ENCODE data around the gene UBASH3B. TPM values are rescaled to one million over a fixed set of nuclear protein-coding genes. Genes with fewer than 3 reads are reported as not detected.
A peak's percentile ranks its signal among the peaks of the same experiment; 100 is the strongest.

UBASH3B gene
- total and polyA plus RNA-seq, 2 donors (not counting 1 experiment from before 2014, with no cell fraction given): 13.1 to 44.4 TPM

DNA sequence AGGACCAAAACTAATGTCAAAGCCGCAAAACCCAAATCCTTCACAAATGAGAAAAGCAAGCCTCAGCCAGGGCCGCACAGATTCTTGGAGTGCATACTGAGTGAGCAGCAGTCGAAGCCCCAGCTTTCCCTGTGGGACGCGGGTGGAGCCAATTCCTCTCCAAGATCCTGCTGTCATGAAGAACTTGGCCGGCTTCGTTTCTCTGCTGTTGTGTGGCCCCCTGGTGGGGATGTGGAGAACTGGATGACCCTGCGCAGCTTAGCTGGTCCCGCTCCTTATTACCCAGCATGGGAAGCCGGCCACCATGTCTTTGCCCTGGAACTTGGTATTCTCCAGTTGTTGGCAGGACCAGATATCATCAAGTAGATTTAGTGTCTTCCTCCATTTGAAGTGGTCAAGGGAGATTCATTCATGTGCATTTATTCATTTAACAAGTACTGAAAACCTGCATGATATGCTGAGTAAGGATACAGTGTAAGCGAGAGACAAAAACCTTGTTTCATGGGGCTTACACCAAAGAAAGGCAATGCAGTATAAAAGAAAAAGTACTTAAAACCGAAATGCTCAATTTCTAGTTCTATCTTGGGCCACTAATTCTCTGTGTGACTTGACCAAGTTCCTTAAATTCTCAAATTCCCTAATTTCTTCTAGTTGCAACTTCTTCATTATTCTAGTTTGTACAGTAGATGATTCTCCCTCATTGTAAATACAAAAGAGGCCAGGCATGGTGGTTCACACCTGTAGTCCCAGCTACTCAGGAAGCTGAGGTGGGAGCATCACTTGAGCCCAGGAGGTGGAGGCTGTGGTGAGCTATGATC lies 126.1 kb downstream of the UBASH3B start:
- H4K20me1 ChIP-seq (ENCODE audit: control insufficient read depth, extremely low read depth, insufficient read depth, low read length): no peaks in the 10 kb centered on the region
- no peak overlapping the region for H3K4me3 ChIP-seq (replicated peaks in 1 of 4; ENCODE audit: control extremely low read depth in 1 of 4, insufficient read depth in 1 of 4, low read depth in 3 of 4, low read length in 4 of 4)
- peak overlapping the region; percentile 5 for H3K4me2 ChIP-seq (ENCODE audit: extremely low read depth, insufficient read depth, low read length)
- peak; percentile 88 to 93 for DNase-seq (ENCODE audit: low read depth in 2 of 2)
- no peaks in the 10 kb centered on the region for H3K27me3 ChIP-seq (ENCODE audit: control insufficient read depth, insufficient read depth, low read length)
- peaks cover 11% of the 10 kb centered on the region for H3K4me1 ChIP-seq (ENCODE audit: control insufficient read depth, extremely low read depth, insufficient read depth, low read length)
- TF ChIP-seq EZH2 (IDR thresholded peaks at IDR 0.05; ENCODE audit: low read length, missing control alignments): no peak
- TF ChIP-seq, protein P1, sequence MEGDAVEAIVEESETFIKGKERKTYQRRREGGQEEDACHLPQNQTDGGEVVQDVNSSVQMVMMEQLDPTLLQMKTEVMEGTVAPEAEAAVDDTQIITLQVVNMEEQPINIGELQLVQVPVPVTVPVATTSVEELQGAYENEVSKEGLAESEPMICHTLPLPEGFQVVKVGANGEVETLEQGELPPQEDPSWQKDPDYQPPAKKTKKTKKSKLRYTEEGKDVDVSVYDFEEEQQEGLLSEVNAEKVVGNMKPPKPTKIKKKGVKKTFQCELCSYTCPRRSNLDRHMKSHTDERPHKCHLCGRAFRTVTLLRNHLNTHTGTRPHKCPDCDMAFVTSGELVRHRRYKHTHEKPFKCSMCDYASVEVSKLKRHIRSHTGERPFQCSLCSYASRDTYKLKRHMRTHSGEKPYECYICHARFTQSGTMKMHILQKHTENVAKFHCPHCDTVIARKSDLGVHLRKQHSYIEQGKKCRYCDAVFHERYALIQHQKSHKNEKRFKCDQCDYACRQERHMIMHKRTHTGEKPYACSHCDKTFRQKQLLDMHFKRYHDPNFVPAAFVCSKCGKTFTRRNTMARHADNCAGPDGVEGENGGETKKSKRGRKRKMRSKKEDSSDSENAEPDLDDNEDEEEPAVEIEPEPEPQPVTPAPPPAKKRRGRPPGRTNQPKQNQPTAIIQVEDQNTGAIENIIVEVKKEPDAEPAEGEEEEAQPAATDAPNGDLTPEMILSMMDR (conservative IDR thresholded peaks at IDR 0.05 in 1 of 2, IDR thresholded peaks at IDR 0.05 in 1 of 2; ENCODE audit: low read depth in 1 of 2, low read length in 2 of 2): peak; percentile 85 to 91
- peaks cover 2% of the 10 kb centered on the region for H3K36me3 ChIP-seq (ENCODE audit: control insufficient read depth, insufficient read depth, low read length)
- no peaks in the 10 kb centered on the region for H3K9me3 ChIP-seq (ENCODE audit: control insufficient read depth, insufficient read depth, low read depth, low read length)
- H3K9ac ChIP-seq (ENCODE audit: insufficient read depth, low read length): no peak overlapping the region
- no peak overlapping the region for H3K27ac ChIP-seq (ENCODE audit: insufficient read depth, low read length)
- no peaks in the 10 kb centered on the region for H3K79me2 ChIP-seq (ENCODE audit: control insufficient read depth, insufficient read depth, low read length)
- H2AFZ ChIP-seq (ENCODE audit: low read length): no peak overlapping the region

DNA sequence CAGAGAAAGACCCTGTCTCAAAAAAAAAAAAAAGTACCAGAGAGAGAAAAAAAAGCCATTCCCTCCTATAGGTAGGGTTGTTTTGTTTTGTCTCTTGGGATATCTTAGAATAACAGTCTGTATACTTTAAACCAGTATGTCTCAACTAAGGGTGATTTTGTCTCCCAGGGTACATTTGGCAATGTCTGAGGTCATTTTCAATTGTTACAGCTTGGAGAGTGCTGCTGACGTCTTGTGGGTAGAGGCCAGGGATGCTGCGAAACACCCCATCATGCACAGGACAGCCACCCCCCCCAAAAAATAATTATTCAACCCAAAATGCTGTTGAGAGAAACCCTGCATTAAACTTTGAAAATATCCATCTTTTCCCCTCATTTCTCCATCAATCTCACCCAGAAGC lies 126.7 kb downstream of the UBASH3B start:
- Histone ChIP-seq H3K27ac (ENCODE audit: insufficient read depth, low read length) (no peak overlapping the region), H3K27me3 (ENCODE audit: control insufficient read depth, insufficient read depth, low read length) (no peaks in the 10 kb centered on the region), H3K4me1 (ENCODE audit: control insufficient read depth, extremely low read depth, insufficient read depth, low read length) (peaks cover 11% of the 10 kb centered on the region), H3K79me2 (ENCODE audit: control insufficient read depth, insufficient read depth, low read length) (no peaks in the 10 kb centered on the region), H3K9ac (ENCODE audit: insufficient read depth, low read length) (no peak overlapping the region), H3K9me3 (ENCODE audit: control insufficient read depth, insufficient read depth, low read depth, low read length) (no peaks in the 10 kb centered on the region), H3K4me3 (replicated peaks in 1 of 4; ENCODE audit: control extremely low read depth in 1 of 4, insufficient read depth in 1 of 4, low read depth in 3 of 4, low read length in 4 of 4) (no peak overlapping the region), H2AFZ (ENCODE audit: low read length) (no peak overlapping the region), H3K4me2 (ENCODE audit: extremely low read depth, insufficient read depth, low read length) (no peak overlapping the region), H4K20me1 (ENCODE audit: control insufficient read depth, extremely low read depth, insufficient read depth, low read length) (no peaks in the 10 kb centered on the region), H3K36me3 (ENCODE audit: control insufficient read depth, insufficient read depth, low read length) (peaks cover 2% of the 10 kb centered on the region)
- TF ChIP-seq, protein P1 (conservative IDR thresholded peaks at IDR 0.05 in 1 of 2, IDR thresholded peaks at IDR 0.05 in 1 of 2; ENCODE audit: low read depth in 1 of 2, low read length in 2 of 2): no peak
- no peak for TF ChIP-seq EZH2 (IDR thresholded peaks at IDR 0.05; ENCODE audit: low read length, missing control alignments)
- no peak for DNase-seq (ENCODE audit: low read depth in 2 of 2)

DNA sequence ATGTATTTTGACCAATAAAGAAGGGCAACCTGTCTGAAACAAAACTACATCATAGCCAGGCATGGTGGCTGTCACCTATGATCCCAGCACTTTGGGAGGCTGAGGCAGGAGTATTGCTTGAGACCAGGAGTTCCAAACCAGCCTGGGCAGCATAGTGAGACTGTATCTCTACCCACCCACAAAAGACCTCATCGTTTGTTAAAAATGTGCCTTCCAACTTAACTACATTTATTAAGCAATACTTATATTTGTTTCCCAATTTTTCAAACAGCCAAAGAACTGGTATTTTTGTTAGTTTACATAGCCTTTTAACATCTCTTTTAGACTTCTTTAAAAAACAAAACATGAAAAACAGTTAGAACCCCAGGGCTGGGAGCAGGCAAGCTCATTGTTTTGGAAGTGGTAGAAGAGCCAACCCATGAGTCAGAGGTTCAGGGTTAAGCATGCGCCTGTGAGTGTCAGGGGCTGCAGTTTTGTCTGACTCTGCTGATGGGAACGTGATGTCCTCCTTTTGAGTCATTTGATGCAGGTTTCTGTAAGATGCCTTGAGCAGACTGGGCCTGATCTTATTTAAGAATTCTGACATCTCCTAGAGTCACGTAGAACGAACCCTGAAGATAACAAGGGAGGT lies 128.9 kb downstream of the UBASH3B start:
- no peak overlapping the region for H3K4me3 ChIP-seq (replicated peaks in 1 of 4; ENCODE audit: control extremely low read depth in 1 of 4, insufficient read depth in 1 of 4, low read depth in 3 of 4, low read length in 4 of 4)
- peak overlapping the region; percentile 60 for H3K4me2 ChIP-seq (ENCODE audit: extremely low read depth, insufficient read depth, low read length)
- peak overlapping the region; percentile 52 for H3K27ac ChIP-seq (ENCODE audit: insufficient read depth, low read length)
- TF ChIP-seq, protein P1 (conservative IDR thresholded peaks at IDR 0.05 in 1 of 2, IDR thresholded peaks at IDR 0.05 in 1 of 2; ENCODE audit: low read depth in 1 of 2, low read length in 2 of 2): no peak
- TF ChIP-seq EZH2 (IDR thresholded peaks at IDR 0.05; ENCODE audit: low read length, missing control alignments): no peak
- H3K9ac ChIP-seq (ENCODE audit: insufficient read depth, low read length): no peak overlapping the region
- H4K20me1 ChIP-seq (ENCODE audit: control insufficient read depth, extremely low read depth, insufficient read depth, low read length): no peaks in the 10 kb centered on the region
- no peak overlapping the region for H2AFZ ChIP-seq (ENCODE audit: low read length)
- peaks cover 3% of the 10 kb centered on the region for H3K36me3 ChIP-seq (ENCODE audit: control insufficient read depth, insufficient read depth, low read length)
- DNase-seq (ENCODE audit: low read depth in 2 of 2): peak; percentile 94 to 97
- no peaks in the 10 kb centered on the region for H3K79me2 ChIP-seq (ENCODE audit: control insufficient read depth, insufficient read depth, low read length)
- H3K9me3 ChIP-seq (ENCODE audit: control insufficient read depth, insufficient read depth, low read depth, low read length): no peaks in the 10 kb centered on the region
- peaks cover 11% of the 10 kb centered on the region for H3K4me1 ChIP-seq (ENCODE audit: control insufficient read depth, extremely low read depth, insufficient read depth, low read length)
- H3K27me3 ChIP-seq (ENCODE audit: control insufficient read depth, insufficient read depth, low read length): no peaks in the 10 kb centered on the region

All from fibroblast of lung (primary cell).